Measurements from ENCODE around the gene USH2A. TPM values are rescaled to one million over a fixed set of nuclear protein-coding genes. Genes with fewer than 3 reads are reported as not detected.

The USH2A gene
- polyA plus RNA-seq, 1 donor = 0.05 TPM

GRCh38 chr1:215681041-215681440, 742.2 kb downstream of the USH2A start:
- DNase-seq = no peak

DNA sequence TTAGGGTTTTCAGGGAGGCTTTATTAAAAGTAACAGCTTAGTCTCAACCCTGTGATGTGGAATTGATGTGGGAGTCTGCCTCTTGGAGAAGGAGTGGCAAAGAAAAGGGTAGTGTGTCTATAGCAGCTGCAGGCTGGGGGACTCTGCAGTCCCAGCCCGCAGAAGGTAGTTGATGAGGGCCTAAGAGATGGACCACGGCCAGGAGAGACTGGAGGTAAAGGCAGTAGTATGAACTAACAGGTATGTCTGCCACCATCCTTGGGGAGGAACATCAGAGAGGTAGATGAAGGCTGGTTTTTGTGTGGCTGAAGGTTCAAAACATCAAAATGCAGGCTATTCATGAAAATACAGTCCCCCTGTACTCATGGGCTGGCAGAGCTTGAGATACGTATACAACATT, 744.0 kb downstream of the USH2A start:
- DNase-seq = no peak

DNA sequence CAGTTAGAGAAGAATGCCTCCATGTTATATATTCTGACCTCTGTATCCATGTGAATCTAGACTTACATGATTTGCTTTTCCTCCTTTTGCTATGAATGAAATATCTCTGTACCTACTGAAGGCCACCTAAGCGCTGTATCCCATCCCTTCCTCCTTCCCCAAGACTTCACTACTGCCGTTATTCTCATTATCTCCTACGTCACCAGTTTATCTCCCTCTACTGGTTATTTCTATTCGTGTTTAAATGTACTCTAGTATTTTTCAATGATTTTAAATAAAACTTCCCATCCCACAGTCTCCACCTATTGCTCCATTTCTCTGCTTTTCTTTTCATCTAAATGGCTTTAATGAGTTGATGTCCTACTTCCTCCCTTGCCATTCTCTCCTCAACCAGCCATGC, 746.1 kb downstream of the USH2A start:
- DNase-seq = no peak

DNA sequence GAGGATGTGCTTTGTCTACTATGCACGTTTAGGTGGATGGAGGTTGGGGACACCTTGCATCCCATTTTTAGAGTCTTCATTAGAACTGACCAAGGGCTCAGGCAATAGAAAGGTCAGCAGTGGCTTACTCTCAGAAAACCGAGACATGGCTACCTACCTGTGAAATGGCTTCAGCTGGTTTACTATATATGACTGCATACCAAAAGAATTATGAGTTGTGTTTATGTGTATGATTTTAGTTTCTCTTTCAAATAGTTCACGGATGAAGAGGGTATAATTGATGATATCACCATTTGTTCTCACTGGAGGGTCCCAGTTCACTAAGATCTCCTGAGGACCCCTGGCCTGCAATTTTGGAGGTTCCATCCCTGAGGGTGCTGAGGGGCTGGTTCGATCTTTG, 749.3 kb downstream of the USH2A start:
- DNase-seq = no peak

DNA sequence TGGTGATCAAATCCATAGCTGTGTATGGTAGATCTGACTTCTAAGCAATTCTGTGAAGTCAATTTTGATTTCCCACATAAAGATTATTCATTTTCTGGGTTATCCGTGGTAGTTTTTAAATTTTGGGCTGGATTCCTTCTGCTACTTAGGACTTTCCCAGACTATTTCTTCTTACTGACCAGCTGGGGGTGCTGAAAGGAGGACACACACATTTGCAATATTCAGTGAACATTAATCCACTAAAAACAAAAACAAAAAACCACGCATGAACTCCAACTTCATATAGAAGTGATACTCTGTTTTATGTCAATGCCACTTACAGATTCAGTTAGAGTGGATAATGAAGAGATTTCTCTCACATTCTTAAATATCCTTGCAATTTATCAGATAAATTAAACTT, 750.8 kb downstream of the USH2A start:
- DNase-seq = no peak

GRCh38 chr1:215669806-215670491, 753.3 kb downstream of the USH2A start:
- no peak for DNase-seq

- DNase-seq = no peak
These were observed 755.5 kb downstream of the USH2A start for GRCh38 chr1:215667761-215668160.

DNA sequence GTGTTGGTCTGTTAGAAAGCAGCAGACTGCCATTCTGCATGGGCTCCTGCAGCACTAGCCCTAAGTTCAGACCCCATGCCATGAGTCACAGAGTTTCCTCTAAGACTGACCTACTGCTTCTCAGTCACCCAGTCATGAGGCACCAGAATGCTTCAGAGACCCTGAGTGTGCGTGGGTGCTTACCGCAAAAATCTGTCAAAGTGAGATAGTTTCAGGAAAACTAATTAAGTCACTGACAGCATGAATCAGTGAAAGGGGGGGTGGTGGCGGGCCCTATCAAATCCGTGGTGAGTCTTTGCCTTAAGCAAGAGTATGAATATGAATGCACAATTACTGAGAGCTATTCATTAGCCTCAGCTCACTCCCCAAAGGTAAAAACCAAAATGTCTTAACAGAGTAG, 758.0 kb downstream of the USH2A start:
- no peak for DNase-seq

GRCh38 chr1:215661033-215661432, 762.2 kb downstream of the USH2A start:
- no peak for DNase-seq

DNA sequence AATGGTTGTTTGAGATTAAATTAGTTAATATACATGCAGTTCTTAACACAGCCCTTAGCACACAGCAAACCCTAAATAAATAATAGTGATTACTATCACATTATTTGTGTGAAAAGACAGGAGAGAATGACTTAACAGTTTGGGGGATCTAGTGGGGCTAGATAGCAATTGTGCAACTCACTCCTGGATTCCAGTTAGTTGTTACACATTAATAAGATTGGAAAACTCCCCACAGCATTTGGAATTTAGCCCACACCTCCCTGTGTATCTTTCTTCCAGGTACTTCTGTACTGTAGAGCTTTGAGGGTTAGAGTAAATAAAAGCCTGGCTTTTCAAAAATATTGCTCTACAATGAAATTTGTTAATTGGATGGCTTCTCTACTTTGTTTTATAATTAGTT, 763.0 kb downstream of the USH2A start:
- no peak for DNase-seq

- no peak for DNase-seq
These were observed 766.2 kb downstream of the USH2A start for GRCh38 chr1:215657047-215657446.

GRCh38 chr1:215652371-215652770, 770.9 kb downstream of the USH2A start:
- DNase-seq = no peak

GRCh38 chr1:215651867-215652266, 771.4 kb downstream of the USH2A start:
- no peak for DNase-seq

GRCh38 chr1:215650446-215651149, 772.6 kb downstream of the USH2A start:
- DNase-seq = no peak

- no peak for DNase-seq
These were observed 774.3 kb downstream of the USH2A start for GRCh38 chr1:215648957-215649356.

GRCh38 chr1:215647738-215648137, 775.5 kb downstream of the USH2A start:
- DNase-seq = no peak

- DNase-seq = no peak
These were observed 777.4 kb downstream of the USH2A start for GRCh38 chr1:215645861-215646260.

GRCh38 chr1:215645182-215645581, 778.1 kb downstream of the USH2A start:
- no peak for DNase-seq

GRCh38 chr1:215643592-215644321, 779.5 kb downstream of the USH2A start:
- DNase-seq = no peak

- DNase-seq = no peak
These were observed 782.7 kb downstream of the USH2A start for GRCh38 chr1:215640429-215641148.

- DNase-seq = peak; percentile 46
These were observed 786.1 kb downstream of the USH2A start for GRCh38 chr1:215637041-215637573.

GRCh38 chr1:215636258-215636965, 786.8 kb downstream of the USH2A start:
- peak; percentile 19 for DNase-seq
